ENCODE measurements around the gene G0S2. TPM values are rescaled to one million over a fixed set of nuclear protein-coding genes. Genes with fewer than 3 reads are reported as not detected.

Gene G0S2
- total and polyA plus RNA-seq, 10 of the 15 experiments (the other 5 are each of a cell fraction or from before 2014, with no cell fraction given): 0.07 to 0.51 (median 0.23) TPM

DNA sequence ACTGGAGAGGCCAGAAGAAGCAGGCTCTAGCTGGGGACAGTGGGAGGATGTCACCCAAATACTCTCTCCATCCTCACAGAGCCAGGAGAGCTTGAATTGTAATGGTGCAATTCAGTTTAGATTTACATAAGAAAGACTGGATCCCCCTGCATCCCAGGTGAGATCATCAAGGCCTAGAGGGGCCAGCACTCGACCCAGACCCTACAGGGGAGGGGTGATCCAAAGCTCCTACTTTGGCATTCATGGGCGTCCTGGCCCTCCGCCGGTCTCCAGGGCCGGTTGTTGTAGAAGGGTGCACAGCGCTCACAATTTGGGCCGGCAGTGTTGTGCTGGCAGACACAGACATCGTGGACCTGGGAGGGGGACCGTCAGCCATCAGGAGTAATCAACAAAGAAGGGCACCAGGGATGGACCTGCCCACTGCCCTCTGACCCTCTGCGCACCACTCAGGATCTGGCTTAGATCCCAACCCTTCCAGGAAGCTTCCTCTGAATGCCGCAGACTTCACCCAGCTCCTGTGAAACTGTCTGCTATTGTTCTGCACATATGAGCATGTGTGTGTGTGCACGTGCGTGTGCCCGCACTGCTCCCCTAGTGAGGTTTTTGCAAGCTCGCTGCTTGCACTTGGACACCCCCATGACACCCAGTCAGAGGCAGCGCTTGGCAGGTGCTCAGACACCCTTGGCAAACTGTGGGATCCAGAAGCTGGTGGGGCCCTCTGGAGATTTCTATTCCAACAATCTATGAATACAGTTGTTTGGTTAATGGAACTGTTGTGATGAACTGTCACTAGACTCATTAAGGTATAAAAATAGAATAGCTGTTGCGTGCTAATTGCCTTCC lies 44.6 kb upstream of the G0S2 start:
- Histone ChIP-seq H4K20me1 (ENCODE audit: control insufficient read depth, insufficient read depth) (no peaks in the 10 kb centered on the region), H3K4me3 (no peak overlapping the region), H3K79me2 (ENCODE audit: control insufficient read depth, insufficient read depth, low read length) (no peaks in the 10 kb centered on the region), H3K36me3 (ENCODE audit: control insufficient read depth in 2 of 2, insufficient read depth in 2 of 2, low read length in 1 of 2) (no peaks in the 10 kb centered on the region), H3K27ac (ENCODE audit: control insufficient read depth, insufficient read depth) (no peak overlapping the region), H2AFZ (ENCODE audit: control insufficient read depth, low read depth, low read length) (no peak overlapping the region), H3K9ac (ENCODE audit: control insufficient read depth, insufficient read depth, low read length) (no peak overlapping the region), H3K4me2 (ENCODE audit: control insufficient read depth, insufficient read depth) (no peak overlapping the region), H3K4me1 (ENCODE audit: control insufficient read depth, insufficient read depth, low read length) (no peaks in the 10 kb centered on the region), H3K9me3 (replicated peaks; ENCODE audit: control insufficient read depth, insufficient read depth, low read length) (no peaks in the 10 kb centered on the region), H3K27me3 (replicated peaks in 1 of 2; ENCODE audit: control insufficient read depth in 2 of 2, insufficient read depth in 2 of 2, low read length in 1 of 2) (no peaks in the 10 kb centered on the region)
- ChIA-PET SMC1A (ENCODE audit: uncharacterized antibody, unreplicated experiment) (interaction anchor here (0.9 to 3.7 kb wide), 19 partner anchors 12 to 119 kb away, joined by 3 to 22 read pairs (median 5); no protein-coding TSS in a partner anchor), POLR2A (interaction anchor here (0.5 to 1.2 kb wide), 2 partner anchors 61 to 253 kb away, joined by 3 read pairs; no protein-coding TSS in a partner anchor), RAD21 (ENCODE audit: unreplicated experiment) (interaction anchor here (0.6 to 1.6 kb wide), 10 partner anchors 13 to 58 kb away, joined by 3 to 5 read pairs (median 3); partner anchors contain the start of gene G0S2), CTCF (interaction anchor here (0.6 to 13.9 kb wide), 20 partner anchors 12 to 117 kb away, joined by 3 to 211 read pairs (median 6); partner anchors contain the start of gene LAMB3)
- intact Hi-C loops (cut with micrococcal nuclease; ENCODE audit: unreplicated experiment): no loop called here
- in situ Hi-C loops (cut with MboI): no loop called here
- ATAC-seq (no peak), DNase-seq (ENCODE audit: low read depth, low spot score) (no peak), FAIRE-seq (no peak)
- 61% methylated on average over 17 of the region's 17 CpGs for WGBS (ENCODE audit: insufficient coverage, insufficient replicate concordance, low lambda C conversion rate, missing lambda C conversion rate)
- BruUV-seq (replicated peaks): no TSS peak
- no peak for TF ChIP-seq ASH2L (IDR thresholded peaks at IDR 0.05; ENCODE audit: borderline replicate concordance, low read depth)
- no peak for TF ChIP-seq ZSCAN29 (IDR thresholded peaks at IDR 0.05)
- TF ChIP-seq NFIC (IDR thresholded peaks at IDR 0.05; ENCODE audit: low read depth, low read length): no peak
- no peak for TF ChIP-seq RFX5 (IDR thresholded peaks at IDR 0.05; ENCODE audit: low read depth, low read length)
- no peak for TF ChIP-seq POLR2AphosphoS2 (IDR thresholded peaks at IDR 0.05; ENCODE audit: low read depth, low read length)
- no peak for TF ChIP-seq RB1 (IDR thresholded peaks at IDR 0.05; ENCODE audit: borderline replicate concordance)
- TF ChIP-seq NR2F1 (conservative IDR thresholded peaks at IDR 0.05): no peak
- no peak for TF ChIP-seq KAT2A (conservative IDR thresholded peaks at IDR 0.05; ENCODE audit: control insufficient read depth, low read depth, low read length)
- no peak for TF ChIP-seq TAF1 (IDR thresholded peaks at IDR 0.05; ENCODE audit: borderline replicate concordance, low read depth, low read length)
- no peak for TF ChIP-seq PAX5 (IDR thresholded peaks at IDR 0.05; ENCODE audit: borderline replicate concordance, low read depth, low read length)
- no peak for TF ChIP-seq ETV6 (conservative IDR thresholded peaks at IDR 0.05 in 1 of 2, IDR thresholded peaks at IDR 0.05 in 1 of 2; ENCODE audit: borderline replicate concordance in 1 of 2, low read depth in 1 of 2)
- TF ChIP-seq HDAC2 (IDR thresholded peaks at IDR 0.05): no peak
- no peak for TF ChIP-seq MEF2A (IDR thresholded peaks at IDR 0.05; ENCODE audit: insufficient read depth, low read depth, low read length)
- no peak for TF ChIP-seq ATF3 (IDR thresholded peaks at IDR 0.05; ENCODE audit: borderline replicate concordance, extremely low read depth, low read depth, low read length)
- no peak for TF ChIP-seq ATF7 (IDR thresholded peaks at IDR 0.05; ENCODE audit: low read depth)
- no peak for TF ChIP-seq BMI1 (IDR thresholded peaks at IDR 0.05; ENCODE audit: borderline replicate concordance)
- TF ChIP-seq CBFB (IDR thresholded peaks at IDR 0.05; ENCODE audit: low read depth): no peak
- TF ChIP-seq KDM1A (IDR thresholded peaks at IDR 0.05; ENCODE audit: borderline replicate concordance): no peak

Data from GM12878 (cell line).